H1 (cell line): ENCODE results near the gene NUDT2. TPM values are rescaled to one million over a fixed set of nuclear protein-coding genes. Genes with fewer than 3 reads are reported as not detected.

ENCODE experiments used
- ATF3 ChIP-seq: IDR thresholded peaks from 2 replicates; pipeline ENCODE4 v1.6.1; 2011; ENCODE audit warnings: low read depth, mild to moderate bottlenecking, low read length; ENCODE audit not compliant: insufficient read depth
- CEBPB ChIP-seq: IDR thresholded peaks from 2 replicates; pipeline ENCODE4 v1.6.1; 2012; ENCODE audit warnings: low read depth, low read length
- CHD1 ChIP-seq: IDR thresholded peaks from 2 replicates; pipeline ENCODE4 v1.6.1; 2012; ENCODE audit warnings: low read depth, low read length, improper control_type of control experiment
- CHD2 ChIP-seq: IDR thresholded peaks from 2 replicates; pipeline ENCODE4 v1.6.1; 2012; ENCODE audit warnings: low read length, improper control_type of control experiment
- CHD7 ChIP-seq: fragments of 300-600 bp; sonication (generic); IDR thresholded peaks from 2 replicates; pipeline ENCODE4 v1.7.1; 2012; ENCODE audit warnings: low read length, moderate library complexity, mild to moderate bottlenecking, inconsistent platforms; ENCODE audit not compliant: insufficient replicate concordance
- CREB1 ChIP-seq: IDR thresholded peaks from 2 replicates; pipeline ENCODE4 v1.6.1; 2012; ENCODE audit warnings: inconsistent platforms
- SIRT6 ChIP-seq: IDR thresholded peaks from one replicate; pipeline ENCODE4 v1.7.1; 2012; ENCODE audit warnings: low read length, inconsistent platforms
- polyA plus RNA-seq, 7 experiments: library from polyadenylated mRNA; depleted of rRNA in 3 of 7; stranded (reverse) in 5 of 7; unstranded in 2 of 7; fragments of >200 nt in 5 of 7; fragments of 200-250 nt in 2 of 7; gene quantifications; 1 replicate in 5 of 7; 2 replicates in 1 of 7; 4 replicates in 1 of 7; pipeline versions ENCODE4 v1.2.1 to v1.2.3, GENCODE V29; 2011 to 2013; ENCODE audit warnings: missing spikeins in 2 of 7, mixed read lengths in 2 of 7
- total RNA-seq: library from RNA; stranded (reverse); fragmentation: NEBNext Ultra II Directional; extraction: Animal tissue kit (Norgen Biotek cat#: 25700); gene quantifications from 2 replicates; pipeline ENCODE4 v1.2.1, GENCODE V29; 2021
- TF ChIP-seq, protein P1 (sequence below): IDR thresholded peaks from 2 replicates; pipeline ENCODE4 v1.6.1; 2012; ENCODE audit warnings: low read length, inconsistent platforms
- TF ChIP-seq, protein P2 (sequence below): IDR thresholded peaks from 2 replicates; pipeline ENCODE4 v1.6.1; 2011; ENCODE audit warnings: low read length, improper control_type of control experiment

NUDT2 gene
- total and polyA plus RNA-seq, 2 of the 8 experiments (the other 6 are each of a cell fraction or from before 2014, with no cell fraction given) = 16.7 to 23.7 TPM

DNA sequence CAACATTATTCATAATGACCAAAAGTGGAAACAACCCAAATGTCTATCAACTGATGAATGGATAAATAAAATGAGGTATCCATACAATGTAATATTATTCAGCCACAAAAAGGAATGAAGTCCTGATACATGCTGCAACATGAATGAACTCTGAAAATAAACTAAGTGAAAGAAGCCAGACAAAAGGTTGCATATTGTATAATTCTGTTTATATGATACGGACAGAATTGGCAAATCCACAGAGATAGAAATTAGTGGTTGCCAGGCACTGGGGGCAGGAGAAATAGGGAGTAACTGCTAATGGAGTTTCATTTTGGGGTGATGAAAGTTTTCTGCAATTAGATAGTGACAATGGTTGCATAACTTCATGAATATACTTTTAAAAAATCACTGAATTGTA lies 47.3 kb upstream of the NUDT2 start (continued):
- TF ChIP-seq CHD7 = no peak
- TF ChIP-seq CEBPB = no peak
- no peak for TF ChIP-seq SIRT6
- TF ChIP-seq, protein P1, sequence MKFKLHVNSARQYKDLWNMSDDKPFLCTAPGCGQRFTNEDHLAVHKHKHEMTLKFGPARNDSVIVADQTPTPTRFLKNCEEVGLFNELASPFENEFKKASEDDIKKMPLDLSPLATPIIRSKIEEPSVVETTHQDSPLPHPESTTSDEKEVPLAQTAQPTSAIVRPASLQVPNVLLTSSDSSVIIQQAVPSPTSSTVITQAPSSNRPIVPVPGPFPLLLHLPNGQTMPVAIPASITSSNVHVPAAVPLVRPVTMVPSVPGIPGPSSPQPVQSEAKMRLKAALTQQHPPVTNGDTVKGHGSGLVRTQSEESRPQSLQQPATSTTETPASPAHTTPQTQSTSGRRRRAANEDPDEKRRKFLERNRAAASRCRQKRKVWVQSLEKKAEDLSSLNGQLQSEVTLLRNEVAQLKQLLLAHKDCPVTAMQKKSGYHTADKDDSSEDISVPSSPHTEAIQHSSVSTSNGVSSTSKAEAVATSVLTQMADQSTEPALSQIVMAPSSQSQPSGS = no peak
- TF ChIP-seq, protein P2, sequence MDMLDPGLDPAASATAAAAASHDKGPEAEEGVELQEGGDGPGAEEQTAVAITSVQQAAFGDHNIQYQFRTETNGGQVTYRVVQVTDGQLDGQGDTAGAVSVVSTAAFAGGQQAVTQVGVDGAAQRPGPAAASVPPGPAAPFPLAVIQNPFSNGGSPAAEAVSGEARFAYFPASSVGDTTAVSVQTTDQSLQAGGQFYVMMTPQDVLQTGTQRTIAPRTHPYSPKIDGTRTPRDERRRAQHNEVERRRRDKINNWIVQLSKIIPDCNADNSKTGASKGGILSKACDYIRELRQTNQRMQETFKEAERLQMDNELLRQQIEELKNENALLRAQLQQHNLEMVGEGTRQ = no peak
- no peak for TF ChIP-seq CREB1
- no peak for TF ChIP-seq CHD2
- TF ChIP-seq CHD1 = no peak
- TF ChIP-seq ATF3 = no peak
